Muscle of leg (tissue), 11 donors: ENCODE measurements around the gene GGACT. TPM values are rescaled to one million over a fixed set of nuclear protein-coding genes. Genes with fewer than 3 reads are reported as not detected.
"Not testable (repeated sequence)": the region's sequence is repeated elsewhere in the genome, so short reads cannot be mapped to it uniquely, and the experiment has no call there.

Source experiments
- DNase-seq: peaks from one replicate; pipeline ENCODE4 v3.0.0; 2013
- H3K27ac ChIP-seq: one replicate; pipeline ENCODE4 v1.5.1; 2013; ENCODE audit warnings: mild to moderate bottlenecking, low read length, control low read depth
- H3K27me3 ChIP-seq: one replicate; pipeline ENCODE4 v1.6.1; 2013; ENCODE audit warnings: low read length; ENCODE audit not compliant: control insufficient read depth, insufficient read depth
- H3K36me3 ChIP-seq: one replicate; pipeline ENCODE4 v1.6.1; 2013; ENCODE audit warnings: low read length; ENCODE audit not compliant: control insufficient read depth, insufficient read depth
- H3K4me1 ChIP-seq: one replicate; pipeline ENCODE4 v1.6.1; 2013; ENCODE audit warnings: low read length; ENCODE audit not compliant: control insufficient read depth, insufficient read depth
- H3K4me3 ChIP-seq: one replicate; pipeline ENCODE4 v1.5.1; 2013; ENCODE audit warnings: low read length, control low read depth
- H3K9me3 ChIP-seq: replicated peaks from 2 replicates; pipeline ENCODE4 v1.6.1; 2013; ENCODE audit warnings: low read depth, low read length; ENCODE audit not compliant: control insufficient read depth
- WGBS: methylation state at CpG from one replicate; pipeline ENCODE4 v1.1.5; 2013; ENCODE audit warnings: missing lambda C conversion rate; ENCODE audit not compliant: insufficient coverage; 5-methylcytosine and 5-hydroxymethylcytosine counted together
- polyA plus RNA-seq, 8 donors: library from polyadenylated mRNA; unstranded; fragments of 120-200 nt; gene quantifications; one replicate each; pipeline versions ENCODE4 v1.2.1 to v1.2.3, GENCODE V29; 2013; ENCODE audit warnings: inconsistent platforms in 1 of 8, low replicate concordance in 1 of 8; ENCODE audit not compliant: insufficient read length in 8 of 8, insufficient read depth in 1 of 8
- total RNA-seq: library from RNA; stranded (reverse); fragments of 120-200 nt; gene quantifications from one replicate; pipeline ENCODE4 v1.2.4, GENCODE V29; 2013

Gene GGACT
- total and polyA plus RNA-seq, 9 donors, result 2.2 to 4.6 (median 2.5) TPM

GRCh38 chr13:100620792-100621191 is 32.2 kb upstream of the GGACT start:
- H3K4me3 ChIP-seq, result no peak overlapping the region
- no CpG with 5 or more reads among the region's 4 CpGs for WGBS
- DNase-seq, result no peak

GRCh38 chr13:100619940-100620339 is 31.4 kb upstream of the GGACT start:
- H3K4me1 ChIP-seq, result no peaks in the 10 kb centered on the region
- H3K27me3 ChIP-seq, result no peaks in the 10 kb centered on the region
- no CpG with 5 or more reads among the region's 2 CpGs for WGBS
- no peak for DNase-seq
- peaks cover 10% of the 10 kb centered on the region for H3K36me3 ChIP-seq
- peaks cover 7% of the 10 kb centered on the region for H3K9me3 ChIP-seq
- no peak overlapping the region for H3K4me3 ChIP-seq
- no peak overlapping the region for H3K27ac ChIP-seq

More at GRCh38 chr13:100620792-100621191, 32.2 kb upstream of the GGACT start:
- Histone ChIP-seq H3K27me3 (no peaks in the 10 kb centered on the region), H3K36me3 (peaks cover 10% of the 10 kb centered on the region), H3K9me3 (peaks cover 7% of the 10 kb centered on the region), H3K27ac (no peak overlapping the region), H3K4me1 (no peaks in the 10 kb centered on the region)

- peaks cover 10% of the 10 kb centered on the region for H3K36me3 ChIP-seq
- not testable (repeated sequence) for DNase-seq, H3K27me3 ChIP-seq, H3K9me3 ChIP-seq, H3K4me1 ChIP-seq, H3K27ac ChIP-seq, H3K4me3 ChIP-seq
- WGBS, result 100% methylated on average over 7 of the region's 24 CpGs
Measured at GRCh38 chr13:100618897-100619296, 30.3 kb upstream of the GGACT start.

GRCh38 chr13:100613031-100613430 is 24.4 kb upstream of the GGACT start:
- no CpG with 5 or more reads among the region's 5 CpGs for WGBS
- Histone ChIP-seq H3K9me3 (peaks cover 5% of the 10 kb centered on the region), H3K4me1 (peaks cover 3% of the 10 kb centered on the region), H3K27ac (no peak overlapping the region), H3K27me3 (no peaks in the 10 kb centered on the region), H3K4me3 (no peak overlapping the region), H3K36me3 (peaks cover 15% of the 10 kb centered on the region)
- DNase-seq, result no peak

GRCh38 chr13:100611678-100612492 is 23.3 kb upstream of the GGACT start:
- peak; percentile 33 for DNase-seq
- no peaks in the 10 kb centered on the region for H3K9me3 ChIP-seq
- H3K36me3 ChIP-seq, result peaks cover 15% of the 10 kb centered on the region
- 68% methylated on average over 9 of the region's 9 CpGs for WGBS
- H3K4me1 ChIP-seq, result peaks cover 3% of the 10 kb centered on the region
- H3K4me3 ChIP-seq, result no peak overlapping the region
- no peak overlapping the region for H3K27ac ChIP-seq
- H3K27me3 ChIP-seq, result no peaks in the 10 kb centered on the region

- Histone ChIP-seq H3K4me3 (no peak overlapping the region), H3K36me3 (peaks cover 15% of the 10 kb centered on the region), H3K27me3 (no peaks in the 10 kb centered on the region), H3K9me3 (no peaks in the 10 kb centered on the region), H3K4me1 (peaks cover 3% of the 10 kb centered on the region), H3K27ac (peak overlapping the region; percentile 13)
- 92% methylated on average over 2 of the region's 6 CpGs for WGBS
- peak; percentile 52 for DNase-seq
Measured at GRCh38 chr13:100610391-100611347, 22.1 kb upstream of the GGACT start.

- no peaks in the 10 kb centered on the region for H3K27me3 ChIP-seq
- H3K36me3 ChIP-seq, result peaks cover 15% of the 10 kb centered on the region
- no peak overlapping the region for H3K27ac ChIP-seq
- DNase-seq, result no peak
- no peaks in the 10 kb centered on the region for H3K9me3 ChIP-seq
- peaks cover 3% of the 10 kb centered on the region for H3K4me1 ChIP-seq
- 100% methylated on average over 2 of the region's 6 CpGs for WGBS
- H3K4me3 ChIP-seq, result no peak overlapping the region
Measured at GRCh38 chr13:100608906-100609305, 20.3 kb upstream of the GGACT start.

GRCh38 chr13:100608489-100608888 is 19.9 kb upstream of the GGACT start:
- Histone ChIP-seq H3K27ac (no peak overlapping the region), H3K4me1 (peaks cover 3% of the 10 kb centered on the region), H3K36me3 (peaks cover 15% of the 10 kb centered on the region), H3K27me3 (no peaks in the 10 kb centered on the region), H3K4me3 (no peak overlapping the region), H3K9me3 (no peaks in the 10 kb centered on the region)
- no CpG with 5 or more reads among the region's 3 CpGs for WGBS
- no peak for DNase-seq

- no CpG with 5 or more reads among the region's 5 CpGs for WGBS
- H3K9me3 ChIP-seq, result no peaks in the 10 kb centered on the region
Measured at GRCh38 chr13:100604918-100605710, 16.5 kb upstream of the GGACT start.

More at GRCh38 chr13:100604918-100605710, 16.5 kb upstream of the GGACT start:
- Histone ChIP-seq H3K4me1 (peaks cover 1% of the 10 kb centered on the region), H3K36me3 (peaks cover 5% of the 10 kb centered on the region), H3K4me3 (no peak overlapping the region), H3K27ac (no peak overlapping the region), H3K27me3 (no peaks in the 10 kb centered on the region)
- DNase-seq, result peak; percentile 27
